ENCODE data around the gene ADIPOR2. TPM values are rescaled to one million over a fixed set of nuclear protein-coding genes. Genes with fewer than 3 reads are reported as not detected.

The ADIPOR2 gene
- total RNA-seq, 1 experiment from 2014 or later: 58.5 TPM

DNA sequence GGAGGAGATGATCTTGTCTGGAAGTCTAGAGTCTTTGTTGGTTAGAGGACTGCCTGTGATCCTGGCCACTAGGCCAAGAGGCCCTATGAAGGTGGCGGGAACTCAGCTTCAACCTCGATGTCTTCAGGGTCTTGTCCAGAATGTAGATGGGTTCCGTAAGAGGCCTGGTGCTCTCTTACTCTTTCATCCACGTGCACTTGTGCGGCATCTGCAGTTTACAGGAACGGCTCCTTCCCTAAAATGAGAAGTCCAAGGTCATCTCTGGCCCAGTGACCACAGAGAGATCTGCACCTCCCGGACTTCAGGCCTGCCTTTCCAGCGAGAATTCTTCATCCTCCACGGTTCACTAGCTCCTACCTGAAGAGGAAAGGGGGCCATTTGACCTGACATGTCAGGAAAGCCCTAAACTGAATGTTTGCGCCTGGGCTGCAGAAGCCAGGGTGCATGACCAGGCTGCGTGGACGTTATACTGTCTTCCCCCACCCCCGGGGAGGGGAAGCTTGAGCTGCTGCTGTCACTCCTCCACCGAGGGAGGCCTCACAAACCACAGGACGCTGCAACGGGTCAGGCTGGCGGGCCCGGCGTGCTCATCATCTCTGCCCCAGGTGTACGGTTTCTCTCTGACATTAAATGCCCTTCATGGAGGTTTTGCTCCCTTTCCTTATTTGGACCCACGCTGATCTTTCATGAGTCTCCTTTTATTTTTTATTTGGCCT, 44.1 kb upstream of the ADIPOR2 start:
- TF ChIP-seq, protein P1, sequence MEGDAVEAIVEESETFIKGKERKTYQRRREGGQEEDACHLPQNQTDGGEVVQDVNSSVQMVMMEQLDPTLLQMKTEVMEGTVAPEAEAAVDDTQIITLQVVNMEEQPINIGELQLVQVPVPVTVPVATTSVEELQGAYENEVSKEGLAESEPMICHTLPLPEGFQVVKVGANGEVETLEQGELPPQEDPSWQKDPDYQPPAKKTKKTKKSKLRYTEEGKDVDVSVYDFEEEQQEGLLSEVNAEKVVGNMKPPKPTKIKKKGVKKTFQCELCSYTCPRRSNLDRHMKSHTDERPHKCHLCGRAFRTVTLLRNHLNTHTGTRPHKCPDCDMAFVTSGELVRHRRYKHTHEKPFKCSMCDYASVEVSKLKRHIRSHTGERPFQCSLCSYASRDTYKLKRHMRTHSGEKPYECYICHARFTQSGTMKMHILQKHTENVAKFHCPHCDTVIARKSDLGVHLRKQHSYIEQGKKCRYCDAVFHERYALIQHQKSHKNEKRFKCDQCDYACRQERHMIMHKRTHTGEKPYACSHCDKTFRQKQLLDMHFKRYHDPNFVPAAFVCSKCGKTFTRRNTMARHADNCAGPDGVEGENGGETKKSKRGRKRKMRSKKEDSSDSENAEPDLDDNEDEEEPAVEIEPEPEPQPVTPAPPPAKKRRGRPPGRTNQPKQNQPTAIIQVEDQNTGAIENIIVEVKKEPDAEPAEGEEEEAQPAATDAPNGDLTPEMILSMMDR (IDR thresholded peaks at IDR 0.05; ENCODE audit: unreplicated experiment): no peak
- Mint-ChIP-seq H3K4me1 (ENCODE audit: insufficient read depth, unreplicated experiment) (no peaks in the 10 kb centered on the region), H3K27me3 (ENCODE audit: insufficient read depth, unreplicated experiment) (peaks cover 8% of the 10 kb centered on the region), H3K36me3 (ENCODE audit: insufficient read depth, unreplicated experiment) (no peaks in the 10 kb centered on the region), H3K27ac (ENCODE audit: low read depth, unreplicated experiment) (no peak overlapping the region), H3K9me3 (ENCODE audit: unreplicated experiment) (no peaks in the 10 kb centered on the region), H3K4me3 (ENCODE audit: unreplicated experiment) (no peak overlapping the region)
- ChIA-PET CTCF (interaction anchor here (1.1 to 17.9 kb wide), 4 partner anchors 12 to 293 kb away, joined by 3 to 341 read pairs (median 72); no protein-coding TSS in a partner anchor), POLR2A (no interaction called here)
- BruUV-seq (replicated peaks): no TSS peak
- no peak for DNase-seq (ENCODE audit: unreplicated experiment)
- intact Hi-C loops (cut with micrococcal nuclease): no loop called here

DNA sequence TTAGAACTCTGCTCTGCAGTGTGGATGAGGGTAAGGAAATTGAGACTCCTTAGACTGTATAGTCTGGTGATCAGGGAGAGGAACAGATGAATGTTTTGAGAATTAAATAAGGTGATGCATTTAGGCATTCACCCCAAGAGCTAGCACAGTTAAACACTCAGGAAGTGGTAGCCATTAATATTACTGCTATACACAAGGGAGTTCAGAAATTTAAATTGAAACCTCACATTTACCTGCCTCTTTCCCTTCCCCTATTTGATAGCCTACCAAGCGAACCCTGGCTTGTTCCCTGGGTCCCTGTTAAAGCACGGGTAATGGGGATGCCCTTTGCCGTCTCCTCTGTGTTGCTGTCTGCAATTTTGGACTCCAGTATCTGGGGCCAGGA, 43.6 kb upstream of the ADIPOR2 start:
- Mint-ChIP-seq H3K9me3 (ENCODE audit: unreplicated experiment) (no peaks in the 10 kb centered on the region), H3K4me1 (ENCODE audit: insufficient read depth, unreplicated experiment) (no peaks in the 10 kb centered on the region), H3K27me3 (ENCODE audit: insufficient read depth, unreplicated experiment) (peaks cover 10% of the 10 kb centered on the region), H3K4me3 (ENCODE audit: unreplicated experiment) (no peak overlapping the region), H3K36me3 (ENCODE audit: insufficient read depth, unreplicated experiment) (no peaks in the 10 kb centered on the region), H3K27ac (ENCODE audit: low read depth, unreplicated experiment) (no peak overlapping the region)
- ChIA-PET CTCF (interaction anchor here (1.1 to 17.9 kb wide), 3 partner anchors 12 to 293 kb away, joined by 3 to 341 read pairs (median 139); no protein-coding TSS in a partner anchor), POLR2A (no interaction called here)
- BruUV-seq (replicated peaks): no TSS peak
- no peak for DNase-seq (ENCODE audit: unreplicated experiment)
- TF ChIP-seq, protein P1 (IDR thresholded peaks at IDR 0.05; ENCODE audit: unreplicated experiment): no peak
- intact Hi-C loops (cut with micrococcal nuclease): no loop called here

DNA sequence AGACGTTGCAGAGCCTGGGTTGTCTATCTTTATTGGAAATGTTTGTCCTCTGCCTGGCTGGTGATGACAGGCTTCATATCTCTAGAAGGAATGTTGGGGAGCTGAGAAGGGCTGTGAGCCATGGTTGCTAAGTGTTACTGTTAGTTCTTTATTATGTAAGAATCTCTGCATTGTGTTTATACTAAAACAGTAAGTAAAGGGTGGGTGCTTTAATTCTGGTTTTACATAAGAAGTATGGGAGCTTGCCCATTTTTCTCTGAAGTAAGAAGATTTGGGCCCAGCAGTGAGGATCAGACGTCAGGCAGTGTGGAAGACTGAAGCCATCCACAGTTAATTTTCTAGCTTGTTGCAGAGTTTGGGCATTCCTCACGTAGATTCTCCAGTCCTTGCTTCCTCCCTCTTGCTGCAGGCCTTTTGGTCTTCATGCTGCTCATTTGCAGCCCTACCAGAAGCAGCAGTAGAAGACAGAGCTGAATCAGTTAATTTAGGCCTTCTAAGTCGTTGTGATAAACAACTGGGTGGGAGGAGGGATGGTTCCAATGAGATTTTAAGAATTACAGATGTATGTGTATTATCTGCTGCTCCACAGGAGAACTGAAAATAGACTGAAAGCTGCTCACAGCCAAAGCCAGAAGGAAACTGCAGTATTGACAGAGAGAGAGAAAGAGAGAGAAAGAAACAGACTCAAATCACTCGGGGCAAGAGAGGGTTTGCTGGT, 40.5 kb upstream of the ADIPOR2 start:
- ChIA-PET CTCF (interaction anchor here (1.4 to 17.9 kb wide), 4 partner anchors 10 to 289 kb away, joined by 3 to 341 read pairs (median 77); no protein-coding TSS in a partner anchor), POLR2A (interaction anchor here (0.6 to 1.1 kb wide), 2 partner anchors 10 kb away, joined by 3 read pairs; no protein-coding TSS in a partner anchor)
- no peak for DNase-seq (ENCODE audit: unreplicated experiment)
- intact Hi-C loops (cut with micrococcal nuclease): no loop called here
- Mint-ChIP-seq H3K4me1 (ENCODE audit: insufficient read depth, unreplicated experiment) (peaks cover 2% of the 10 kb centered on the region), H3K27me3 (ENCODE audit: insufficient read depth, unreplicated experiment) (peaks cover 10% of the 10 kb centered on the region), H3K4me3 (ENCODE audit: unreplicated experiment) (no peak overlapping the region), H3K9me3 (ENCODE audit: unreplicated experiment) (no peaks in the 10 kb centered on the region), H3K36me3 (ENCODE audit: insufficient read depth, unreplicated experiment) (no peaks in the 10 kb centered on the region), H3K27ac (ENCODE audit: low read depth, unreplicated experiment) (no peak overlapping the region)
- TF ChIP-seq, protein P1 (IDR thresholded peaks at IDR 0.05; ENCODE audit: unreplicated experiment): no peak
- no TSS peak for BruUV-seq (replicated peaks)

DNA sequence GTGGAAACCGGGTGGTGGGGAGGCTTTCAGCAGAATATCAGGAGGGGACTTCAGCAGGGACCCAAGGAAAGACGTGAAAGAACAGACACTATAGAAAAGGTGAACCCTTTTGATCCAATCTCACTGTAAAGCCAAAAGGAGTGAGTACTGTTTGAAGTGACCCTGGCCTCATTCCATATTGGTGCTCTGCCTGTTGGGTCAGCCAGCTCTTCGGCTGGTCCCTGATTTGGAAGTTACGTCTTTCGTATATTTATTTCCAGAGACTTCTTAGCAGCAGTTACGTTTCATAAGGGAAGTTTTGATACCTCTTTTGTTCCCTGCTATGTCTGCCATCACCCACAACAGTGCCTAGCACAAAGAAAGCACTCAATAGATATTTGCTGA, 39.9 kb upstream of the ADIPOR2 start:
- Mint-ChIP-seq H3K27ac (ENCODE audit: low read depth, unreplicated experiment) (no peak overlapping the region), H3K36me3 (ENCODE audit: insufficient read depth, unreplicated experiment) (no peaks in the 10 kb centered on the region), H3K9me3 (ENCODE audit: unreplicated experiment) (no peaks in the 10 kb centered on the region), H3K4me3 (ENCODE audit: unreplicated experiment) (no peak overlapping the region), H3K27me3 (ENCODE audit: insufficient read depth, unreplicated experiment) (peaks cover 10% of the 10 kb centered on the region), H3K4me1 (ENCODE audit: insufficient read depth, unreplicated experiment) (peaks cover 5% of the 10 kb centered on the region)
- intact Hi-C loops (cut with micrococcal nuclease): no loop called here
- POLR2A ChIA-PET: interaction anchor here (1.1 kb wide), 1 partner anchor 9 kb away, joined by 3 read pairs; no protein-coding TSS in a partner anchor
- TF ChIP-seq, protein P1 (IDR thresholded peaks at IDR 0.05; ENCODE audit: unreplicated experiment): no peak
- CTCF ChIA-PET: interaction anchor here (1.4 to 17.9 kb wide), 3 partner anchors 9 to 139 kb away, joined by 3 to 341 read pairs (median 139); no protein-coding TSS in a partner anchor
- no peak for DNase-seq (ENCODE audit: unreplicated experiment)
- BruUV-seq (replicated peaks): no TSS peak
